GM19438 (cell line): Measurements from ENCODE around the gene PACC1.

Source experiments
- ATAC-seq: cut with Tn5 transposase; IDR thresholded peaks from one replicate; pipeline ENCODE4 v1.9.1; 2021; ENCODE audit warnings: low read depth; ENCODE audit not compliant: unreplicated experiment

PACC1 gene

DNA sequence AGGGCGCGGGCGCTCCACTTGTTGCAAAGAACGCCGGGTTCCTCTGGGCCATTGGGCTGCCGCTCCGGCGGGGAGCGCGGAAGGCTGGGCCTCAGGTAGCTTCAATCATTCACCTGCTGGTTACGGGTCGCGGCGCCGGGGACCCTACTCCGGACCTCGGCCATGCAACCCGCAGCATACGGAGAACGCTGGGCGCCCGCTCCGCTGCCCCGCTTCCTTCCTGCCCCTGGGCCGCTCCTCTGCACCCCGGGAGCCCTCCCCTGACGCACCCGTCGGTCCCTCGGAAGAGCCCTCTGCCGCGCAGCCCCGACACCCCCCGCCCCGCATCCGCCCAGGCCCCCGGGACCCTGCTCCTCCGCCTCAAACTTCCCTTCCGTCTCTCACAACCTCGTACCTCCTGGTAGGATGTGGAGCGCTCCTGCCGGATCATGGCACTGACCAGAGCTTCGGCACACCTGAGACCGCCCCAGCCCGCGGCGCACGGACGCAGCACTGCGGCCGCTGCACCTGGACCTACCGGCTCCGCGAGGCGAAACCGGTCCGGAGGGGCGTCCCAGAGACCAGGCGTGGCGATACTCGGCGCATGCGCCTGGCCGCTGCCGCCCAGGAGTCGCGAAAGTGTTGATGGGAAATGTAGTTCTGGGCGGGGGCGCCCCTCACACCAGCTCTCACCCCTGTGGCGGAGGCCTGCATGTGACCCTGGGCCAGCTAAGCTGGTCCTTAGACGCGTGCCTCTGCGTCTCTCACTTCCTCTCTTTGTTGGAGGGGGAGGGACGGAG, at the start of gene PACC1:
Gene PACC1, minus strand, starts transcription at position 559 of the 779 bp plus-strand sequence. Its CDS starts 129 bp downstream, at position 430.
- ATAC-seq: peak; percentile 98

- ATAC-seq: no peak
Observed at GRCh38 chr1:212463565-212464285, 49.0 kb upstream of the PACC1 start.

- ATAC-seq: no peak
Observed at GRCh38 chr1:212461916-212462660, 47.4 kb upstream of the PACC1 start.

DNA sequence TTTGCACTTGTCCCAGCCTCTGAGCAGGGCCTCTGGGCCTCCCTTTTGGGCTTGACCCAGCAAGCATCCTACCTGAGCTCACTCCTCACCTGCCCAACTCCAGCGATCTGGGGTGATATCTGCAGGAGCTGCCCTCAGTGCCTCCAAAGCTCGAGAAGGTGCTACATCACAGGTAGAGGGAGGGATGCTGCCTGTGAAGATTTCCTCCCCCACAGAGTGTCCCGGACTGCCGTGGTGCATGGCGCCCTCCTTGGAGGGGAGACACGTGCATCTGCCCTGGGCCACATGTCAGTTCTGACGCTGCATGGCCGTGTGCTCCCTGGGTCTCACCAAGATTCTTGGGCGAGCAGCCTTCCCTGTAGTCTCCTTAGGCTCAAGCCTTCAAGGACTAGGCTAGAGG, 45.7 kb upstream of the PACC1 start:
- no peak for ATAC-seq

DNA sequence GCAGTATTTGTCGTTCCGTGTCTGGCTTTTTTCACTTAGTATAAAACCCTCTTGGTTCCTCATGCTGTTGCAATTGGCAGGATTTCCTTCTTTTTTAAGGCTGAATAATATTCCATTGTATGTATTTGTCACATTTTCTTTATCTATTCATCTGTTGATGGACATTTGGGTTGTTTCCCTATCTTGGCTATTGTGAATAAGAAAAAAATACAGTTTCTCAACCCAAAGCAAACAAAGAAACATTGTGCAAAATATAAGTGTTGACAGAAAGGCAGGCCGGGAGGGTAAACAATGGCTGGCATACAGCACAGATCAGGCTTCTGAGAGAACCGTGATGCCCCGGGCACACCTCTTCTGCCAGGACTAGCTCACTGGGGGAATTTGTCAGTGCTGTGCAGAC, 45.0 kb upstream of the PACC1 start:
- ATAC-seq: no peak

DNA sequence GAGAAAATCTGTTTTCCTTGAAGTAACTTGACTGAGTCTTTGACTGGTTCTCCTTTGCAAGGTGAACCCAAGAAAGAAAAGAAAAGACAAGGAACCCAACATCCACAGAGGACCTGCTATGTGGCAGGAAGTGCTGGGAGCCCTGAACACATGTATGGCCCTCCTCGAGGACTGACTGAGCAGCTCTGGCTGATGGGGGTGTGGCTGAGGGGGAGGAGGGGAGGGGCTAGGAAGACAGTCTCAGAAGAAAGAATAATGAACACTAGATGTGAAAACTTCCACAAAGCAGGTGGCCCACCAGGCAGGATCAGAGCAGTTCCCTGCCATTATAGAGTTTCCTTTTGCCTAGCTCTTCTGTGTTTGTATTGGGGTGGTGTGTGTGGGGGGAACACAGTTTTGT, 44.1 kb upstream of the PACC1 start:
- ATAC-seq: no peak

GRCh38 chr1:212457740-212458338, 43.2 kb upstream of the PACC1 start:
- no peak for ATAC-seq

GRCh38 chr1:212455803-212456528, 41.3 kb upstream of the PACC1 start:
- peak; percentile 76 for ATAC-seq

DNA sequence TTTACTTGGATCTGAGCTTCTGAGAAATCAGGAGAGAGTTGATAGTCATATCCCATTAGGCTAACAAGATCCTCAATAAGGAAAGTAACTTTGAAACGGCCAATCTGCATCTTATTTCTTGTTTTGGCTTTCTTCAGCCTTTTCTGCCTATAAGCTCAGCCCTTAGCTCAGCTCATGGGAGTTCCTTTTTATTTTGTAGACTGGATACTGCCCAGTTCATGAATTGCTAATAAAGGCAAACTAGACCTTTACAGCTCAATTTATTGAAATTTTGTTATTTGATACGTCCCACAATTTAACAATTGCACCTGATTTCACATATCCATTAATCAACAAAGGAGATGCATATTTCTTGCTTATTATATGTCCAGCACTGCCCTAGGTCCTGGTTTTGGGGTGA, 40.7 kb upstream of the PACC1 start:
- no peak for ATAC-seq

- no peak for ATAC-seq
Observed at GRCh38 chr1:212454741-212455140, 40.1 kb upstream of the PACC1 start.

- no peak for ATAC-seq
Observed at GRCh38 chr1:212453156-212453857, 38.6 kb upstream of the PACC1 start.

GRCh38 chr1:212452323-212453155, 37.9 kb upstream of the PACC1 start:
- no peak for ATAC-seq

DNA sequence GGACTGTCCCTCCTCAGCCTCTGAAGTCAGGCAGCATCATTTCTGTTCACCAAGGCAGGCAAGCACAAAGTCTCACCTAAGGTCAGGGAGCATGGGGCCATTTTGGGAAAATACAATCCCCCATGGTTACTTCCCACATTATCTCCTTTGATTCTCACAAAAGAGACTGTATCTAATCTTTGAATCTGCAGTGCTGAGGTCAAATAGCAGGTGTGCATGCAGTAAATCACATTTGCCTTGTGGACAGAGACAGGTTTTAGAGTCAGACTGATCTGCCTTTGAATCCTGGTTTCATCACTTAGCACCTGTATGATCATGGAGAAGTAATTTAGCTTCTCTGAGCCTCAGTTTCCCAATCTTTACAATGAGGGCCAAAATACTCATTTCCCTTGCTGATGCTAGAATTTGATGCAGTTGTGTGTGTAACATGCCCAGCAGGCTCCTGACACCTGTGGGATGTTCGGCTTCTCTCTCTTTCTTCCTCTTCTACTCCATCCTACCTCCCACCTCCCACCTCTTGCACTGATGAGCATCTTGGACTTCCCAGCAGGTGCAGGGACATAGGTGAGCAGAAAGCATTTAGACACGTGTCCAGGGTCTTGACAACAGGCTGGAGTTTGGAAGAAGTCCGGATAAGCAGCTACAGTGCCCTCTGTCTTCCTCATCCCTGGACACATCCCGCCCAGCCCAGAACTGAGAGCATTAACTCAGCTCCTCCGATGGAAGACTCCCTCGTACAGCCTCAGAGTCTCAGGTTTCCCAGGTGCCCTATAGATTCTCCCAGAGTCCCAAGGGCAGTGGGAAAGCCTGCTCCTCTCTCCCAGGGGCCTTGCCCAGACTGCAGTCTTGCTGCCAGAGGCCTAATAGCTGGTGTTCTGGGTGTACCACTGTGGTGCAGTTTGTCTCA, 37.0 kb upstream of the PACC1 start:
- no peak for ATAC-seq

GRCh38 chr1:212450331-212450881, 35.7 kb upstream of the PACC1 start:
- ATAC-seq: no peak

- no peak for ATAC-seq
Observed at GRCh38 chr1:212447478-212447877, 32.8 kb upstream of the PACC1 start.

DNA sequence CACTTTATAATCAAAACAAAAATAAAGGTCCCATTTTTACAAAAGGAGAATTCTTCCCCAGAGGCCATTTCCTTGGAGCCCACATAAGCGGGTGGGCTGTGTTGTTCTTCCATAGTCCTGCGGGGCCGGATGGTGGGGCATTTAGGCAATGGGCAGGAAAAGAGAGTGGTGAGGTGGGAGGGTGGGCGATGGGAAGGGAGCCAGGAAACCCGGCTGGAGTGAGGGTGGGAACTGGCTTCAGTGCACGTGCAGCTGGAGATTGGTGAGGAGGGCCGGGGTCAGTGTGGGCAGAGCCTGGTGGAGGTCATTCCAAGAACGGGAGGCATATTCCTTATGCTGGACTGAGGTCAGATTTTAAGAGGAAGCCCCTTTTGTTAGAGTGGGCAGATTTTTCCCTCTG, 31.6 kb upstream of the PACC1 start:
- no peak for ATAC-seq

- ATAC-seq: no peak
Observed at GRCh38 chr1:212442408-212442807, 27.7 kb upstream of the PACC1 start.
